H9 (cell line): ENCODE measurements around the gene RALGPS2. TPM values are rescaled to one million over a fixed set of nuclear protein-coding genes. Genes with fewer than 3 reads are reported as not detected.

ENCODE experiments used
- DNase-seq: peaks from one replicate; pipeline ENCODE4 v3.0.0-alpha.2; 2017
- H2AFZ ChIP-seq: one replicate; pipeline ENCODE4 v1.6.1; 2013; ENCODE audit warnings: mild to moderate bottlenecking, low read length, control low read depth, moderate library complexity
- H2AK5ac ChIP-seq: 2 replicates; pipeline ENCODE4 v1.6.1; 2013; ENCODE audit warnings: low read length, control low read depth, mixed read lengths; ENCODE audit not compliant: insufficient read length
- H2BK120ac ChIP-seq: one replicate; pipeline ENCODE4 v1.6.1; 2013; ENCODE audit warnings: low read depth, mild to moderate bottlenecking, low read length, control low read depth, inconsistent platforms; ENCODE audit not compliant: poor library complexity, severe bottlenecking
- H2BK12ac ChIP-seq: 2 replicates; pipeline ENCODE4 v1.6.1; 2013; ENCODE audit warnings: low read length, control low read depth, mixed read lengths, low read depth; ENCODE audit not compliant: insufficient read length
- H2BK15ac ChIP-seq: 2 replicates; pipeline ENCODE4 v1.6.1; 2013; ENCODE audit warnings: low read depth, low read length, control low read depth
- H2BK20ac ChIP-seq: one replicate; pipeline ENCODE4 v1.6.1; 2013; ENCODE audit warnings: low read depth, mild to moderate bottlenecking, low read length, control low read depth, inconsistent platforms; ENCODE audit not compliant: poor library complexity, severe bottlenecking
- H2BK5ac ChIP-seq: 2 replicates; pipeline ENCODE4 v1.6.1; 2013; ENCODE audit warnings: low read length, control low read depth, mixed read lengths; ENCODE audit not compliant: insufficient read length
- H3K14ac ChIP-seq: 2 replicates; pipeline ENCODE4 v1.6.1; 2013; ENCODE audit warnings: low read length, control low read depth; ENCODE audit not compliant: insufficient read depth
- H3K18ac ChIP-seq: 2 replicates; pipeline ENCODE4 v1.6.1; 2013; ENCODE audit warnings: low read depth, mild to moderate bottlenecking, mixed read lengths, low read length, control low read depth; ENCODE audit not compliant: insufficient read length
- H3K23ac ChIP-seq: 2 replicates; pipeline ENCODE4 v1.6.1; 2013; ENCODE audit warnings: low read length, control low read depth, mixed read lengths, low read depth; ENCODE audit not compliant: insufficient read length
- H3K23me2 ChIP-seq: 2 replicates; pipeline ENCODE4 v1.6.1; 2013; ENCODE audit warnings: low read depth, mild to moderate bottlenecking, mixed read lengths, low read length, control low read depth; ENCODE audit not compliant: insufficient read length, poor library complexity, severe bottlenecking
- H3K27ac ChIP-seq: 2 replicates; pipeline ENCODE4 v1.5.1; 2013; ENCODE audit warnings: low read length, control low read depth, mixed read lengths, low read depth; ENCODE audit not compliant: insufficient read length
- H3K27me3 ChIP-seq: 2 replicates; pipeline ENCODE4 v1.6.1; 2013; ENCODE audit warnings: low read length, control low read depth, inconsistent platforms; ENCODE audit not compliant: insufficient read depth
- H3K4ac ChIP-seq: 2 replicates; pipeline ENCODE4 v1.6.1; 2013; ENCODE audit warnings: low read depth, mild to moderate bottlenecking, control low read depth, inconsistent platforms, low read length, moderate library complexity
- H3K4me1 ChIP-seq: 2 replicates; pipeline ENCODE4 v1.6.1; 2013; ENCODE audit warnings: low read length, control low read depth, inconsistent platforms; ENCODE audit not compliant: insufficient read depth
- H3K4me2 ChIP-seq: 2 replicates; pipeline ENCODE4 v1.6.1; 2013; ENCODE audit warnings: low read length, control low read depth, mixed read lengths; ENCODE audit not compliant: insufficient read length, insufficient read depth
- H3K56ac ChIP-seq: 2 replicates; pipeline ENCODE4 v1.6.1; 2013; ENCODE audit warnings: low read depth, mild to moderate bottlenecking, mixed read lengths, low read length, control low read depth; ENCODE audit not compliant: insufficient read length
- H3K79me1 ChIP-seq: 2 replicates; pipeline ENCODE4 v1.6.1; 2013; ENCODE audit warnings: low read depth, mild to moderate bottlenecking, moderate library complexity, low read length, control low read depth, inconsistent platforms; ENCODE audit not compliant: insufficient read depth, poor library complexity, severe bottlenecking
- H3K79me2 ChIP-seq: 2 replicates; pipeline ENCODE4 v1.6.1; 2013; ENCODE audit warnings: low read length, control low read depth, inconsistent platforms; ENCODE audit not compliant: insufficient read depth
- H3K9ac ChIP-seq: 2 replicates; pipeline ENCODE4 v1.6.1; 2013; ENCODE audit warnings: low read length, control low read depth, mixed read lengths; ENCODE audit not compliant: insufficient read length; ENCODE audit errors: extremely low read depth
- H3K9me3 ChIP-seq: one replicate; pipeline ENCODE4 v1.6.1; 2013; ENCODE audit warnings: low read depth, low read length, inconsistent platforms; ENCODE audit not compliant: control insufficient read depth
- H3T11ph ChIP-seq: one replicate; pipeline ENCODE4 v1.6.1; 2013; ENCODE audit warnings: mild to moderate bottlenecking, low read length, control low read depth, inconsistent platforms
- H4K20me1 ChIP-seq: one replicate; pipeline ENCODE4 v1.6.1; 2013; ENCODE audit not compliant: control insufficient read depth, insufficient read length, insufficient read depth
- H4K5ac ChIP-seq: 2 replicates; pipeline ENCODE4 v1.6.1; 2013; ENCODE audit warnings: low read depth, mild to moderate bottlenecking, mixed read lengths, low read length, control low read depth; ENCODE audit not compliant: insufficient read length
- H4K8ac ChIP-seq: replicated peaks from 2 replicates; pipeline ENCODE4 v1.6.1; 2013; ENCODE audit warnings: low read length, control low read depth, mixed read lengths, low read depth; ENCODE audit not compliant: insufficient read length
- H4K91ac ChIP-seq: 2 replicates; pipeline ENCODE4 v1.6.1; 2013; ENCODE audit warnings: low read depth, mild to moderate bottlenecking, moderate library complexity, mixed read lengths, low read length, control low read depth; ENCODE audit not compliant: insufficient read length
- H3K27ac Mint-ChIP-seq, 3 experiments: 2 replicates in 2 of 3; 3 replicates in 1 of 3; pipeline ENCODE4 v1.8.0; 2020 to 2021; ENCODE audit warnings: mixed read lengths in 3 of 3, mild to moderate bottlenecking in 1 of 3, moderate library complexity in 1 of 3
- H3K27me3 Mint-ChIP-seq: 2 replicates; pipeline ENCODE4 v1.8.0; 2021; ENCODE audit warnings: low read depth, mild to moderate bottlenecking, moderate library complexity, mixed read lengths
- H3K36me3 Mint-ChIP-seq, 3 experiments: 2 replicates in 2 of 3; 3 replicates in 1 of 3; pipeline ENCODE4 v1.8.0; 2020 to 2021; ENCODE audit warnings: low read depth in 3 of 3, mixed read lengths in 3 of 3; ENCODE audit not compliant: insufficient read depth in 1 of 3
- H3K4me1 Mint-ChIP-seq, 2 experiments: 2 replicates each; pipeline ENCODE4 v1.8.0; 2020; ENCODE audit warnings: mixed read lengths in 2 of 2
- H3K4me3 Mint-ChIP-seq, 2 experiments: 2 replicates in 1 of 2; 3 replicates in 1 of 2; pipeline ENCODE4 v1.8.0; 2020 to 2021; ENCODE audit warnings: mild to moderate bottlenecking in 2 of 2, mixed read lengths in 2 of 2, moderate library complexity in 1 of 2
- H3K9me3 Mint-ChIP-seq, 2 experiments: 2 replicates in 1 of 2; 3 replicates in 1 of 2; pipeline ENCODE4 v1.8.0; 2020; ENCODE audit warnings: mild to moderate bottlenecking in 2 of 2, mixed read lengths in 2 of 2, moderate library complexity in 1 of 2
- CTCF ChIP-seq: fragments of 200-600 bp; sonication (generic); conservative IDR thresholded peaks from 3 replicates; pipeline ENCODE4 v1.8.0; 2021; ENCODE audit warnings: antibody characterized with exemption, mild to moderate bottlenecking
- WGBS: extraction: QIAGEN DNeasy Blood & Tissue Kit; methylation state at CpG from one replicate; pipeline ENCODE4 v1.1.7; 2013; ENCODE audit warnings: missing lambda C conversion rate, low lambda C conversion rate, mixed read lengths; ENCODE audit not compliant: insufficient read length; ENCODE audit errors: extremely low coverage; 5-methylcytosine and 5-hydroxymethylcytosine counted together
- total RNA-seq: library from RNA; stranded (reverse); gene quantifications from 2 replicates; pipeline ENCODE4 v1.2.1, GENCODE V29; 2021

RALGPS2 gene
- total RNA-seq, 1 experiment from 2014 or later: 32.6 TPM

- Histone ChIP-seq H3K79me1 (no peaks in the 10 kb centered on the region), H3K23me2 (no peaks in the 10 kb centered on the region), H3T11ph (no peak overlapping the region), H3K79me2 (no peaks in the 10 kb centered on the region), H3K56ac (no peak overlapping the region), H3K23ac (no peak overlapping the region), H3K18ac (no peak overlapping the region), H2AK5ac (no peak overlapping the region), H4K91ac (no peak overlapping the region), H2AFZ (no peak overlapping the region), H2BK20ac (no peak overlapping the region), H3K14ac (no peak overlapping the region; the same call in 1 of the 2 replicates), H2BK12ac (no peak overlapping the region), H3K9me3 (no peaks in the 10 kb centered on the region), H4K5ac (no peak overlapping the region), H3K4me1 (peaks cover 4% of the 10 kb centered on the region; the same call in 1 of the 2 replicates), H4K8ac (no peak overlapping the region), H2BK15ac (no peak overlapping the region), H3K27me3 (no peaks in the 10 kb centered on the region), H3K4me2 (no peak overlapping the region), H4K20me1 (no peaks in the 10 kb centered on the region), H3K9ac (no peak overlapping the region), H3K4ac (no peak overlapping the region), H2BK120ac (no peak overlapping the region), H2BK5ac (no peak overlapping the region), H3K27ac (no peak overlapping the region)
- no peaks in the 10 kb centered on the region for H3K27me3 Mint-ChIP-seq
- no peaks in the 10 kb centered on the region for H3K36me3 Mint-ChIP-seq
- no peak for DNase-seq
- TF ChIP-seq CTCF: no peak
- H3K9me3 Mint-ChIP-seq: no peaks in the 10 kb centered on the region
- H3K4me1 Mint-ChIP-seq: peaks cover 34 to 45% of the 10 kb centered on the region in 2 experiments
- WGBS: no CpG with 5 or more reads among the region's 9 CpGs
- H3K27ac Mint-ChIP-seq: peak overlapping the region in 1 of 3 experiments; percentile 58; a peak in 1 of 7 replicates
- H3K4me3 Mint-ChIP-seq: no peak overlapping the region
These were observed 207.0 kb downstream of the RALGPS2 start for GRCh38 chr1:178931858-178932551.
